Measurements from ENCODE around the gene CCDC70. TPM values are rescaled to one million over a fixed set of nuclear protein-coding genes. Genes with fewer than 3 reads are reported as not detected.

The CCDC70 gene
- total and polyA plus RNA-seq, 2 of the 8 experiments (the other 6 are each of a cell fraction or from before 2014, with no cell fraction given), result not detected

DNA sequence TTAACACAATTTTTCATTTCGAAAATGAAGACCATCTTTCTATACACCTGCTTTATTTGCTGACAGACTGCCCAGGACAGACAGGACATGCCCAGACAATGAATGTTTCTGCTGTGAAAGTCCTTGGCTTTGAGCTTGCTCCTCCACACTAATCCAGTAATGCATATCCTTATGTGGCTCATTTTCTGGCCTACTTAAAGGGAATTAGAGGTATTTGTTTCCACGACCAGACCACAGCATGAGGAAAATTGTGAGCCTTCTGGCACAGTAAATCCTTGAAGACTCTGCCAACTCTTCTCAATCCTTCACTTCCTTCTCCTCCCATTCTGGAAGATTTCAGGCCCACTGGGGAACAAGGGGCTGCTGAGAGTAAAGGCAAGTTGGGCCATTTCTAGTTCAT lies 25.7 kb downstream of the CCDC70 start (continued):
- TF ChIP-seq, protein P1, sequence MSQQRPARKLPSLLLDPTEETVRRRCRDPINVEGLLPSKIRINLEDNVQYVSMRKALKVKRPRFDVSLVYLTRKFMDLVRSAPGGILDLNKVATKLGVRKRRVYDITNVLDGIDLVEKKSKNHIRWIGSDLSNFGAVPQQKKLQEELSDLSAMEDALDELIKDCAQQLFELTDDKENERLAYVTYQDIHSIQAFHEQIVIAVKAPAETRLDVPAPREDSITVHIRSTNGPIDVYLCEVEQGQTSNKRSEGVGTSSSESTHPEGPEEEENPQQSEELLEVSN (IDR thresholded peaks at IDR 0.05), result no peak

All from H1 (cell line).